Esophagus muscularis mucosa (tissue), 3 donors: Measurements from ENCODE around the gene SERF2.

ENCODE experiments used
- POLR2A ChIP-seq: fragments of 450-650 bp; IDR thresholded peaks from one replicate; pipeline ENCODE4 v1.6.1; 2017; ENCODE audit warnings: antibody characterized with exemption, moderate library complexity, mild to moderate bottlenecking, low read depth
- POLR2AphosphoS5 ChIP-seq, 2 donors: sonication (generic); formaldehyde crosslinking; IDR thresholded peaks; one replicate each; pipeline ENCODE4 v1.6.1; 2017; ENCODE audit warnings: antibody characterized with exemption in 2 of 2
- TF ChIP-seq, protein P1 (sequence below), 3 experiments: fragments of 200-600 bp in 2 of 3; fragments of 450-650 bp in 1 of 3; sonication (generic) in 2 of 3; IDR thresholded peaks; one replicate each; pipeline ENCODE4 v1.5.1; 2017 to 2019; ENCODE audit warnings: antibody characterized with exemption in 3 of 3, mild to moderate bottlenecking in 2 of 3, moderate library complexity in 1 of 3

- TF ChIP-seq, protein P1, sequence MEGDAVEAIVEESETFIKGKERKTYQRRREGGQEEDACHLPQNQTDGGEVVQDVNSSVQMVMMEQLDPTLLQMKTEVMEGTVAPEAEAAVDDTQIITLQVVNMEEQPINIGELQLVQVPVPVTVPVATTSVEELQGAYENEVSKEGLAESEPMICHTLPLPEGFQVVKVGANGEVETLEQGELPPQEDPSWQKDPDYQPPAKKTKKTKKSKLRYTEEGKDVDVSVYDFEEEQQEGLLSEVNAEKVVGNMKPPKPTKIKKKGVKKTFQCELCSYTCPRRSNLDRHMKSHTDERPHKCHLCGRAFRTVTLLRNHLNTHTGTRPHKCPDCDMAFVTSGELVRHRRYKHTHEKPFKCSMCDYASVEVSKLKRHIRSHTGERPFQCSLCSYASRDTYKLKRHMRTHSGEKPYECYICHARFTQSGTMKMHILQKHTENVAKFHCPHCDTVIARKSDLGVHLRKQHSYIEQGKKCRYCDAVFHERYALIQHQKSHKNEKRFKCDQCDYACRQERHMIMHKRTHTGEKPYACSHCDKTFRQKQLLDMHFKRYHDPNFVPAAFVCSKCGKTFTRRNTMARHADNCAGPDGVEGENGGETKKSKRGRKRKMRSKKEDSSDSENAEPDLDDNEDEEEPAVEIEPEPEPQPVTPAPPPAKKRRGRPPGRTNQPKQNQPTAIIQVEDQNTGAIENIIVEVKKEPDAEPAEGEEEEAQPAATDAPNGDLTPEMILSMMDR (IDR thresholded peaks at IDR 0.05) = peak in 1 of 3 experiments; percentile 3
- TF ChIP-seq POLR2A (no peak), POLR2AphosphoS5 (IDR thresholded peaks at IDR 0.05) (no peak)
These were observed 799 bp downstream of the SERF2 start for GRCh38 chr15:43792761-43793476.
